ENCODE results near the gene MT1HL1.

The MT1HL1 gene

DNA sequence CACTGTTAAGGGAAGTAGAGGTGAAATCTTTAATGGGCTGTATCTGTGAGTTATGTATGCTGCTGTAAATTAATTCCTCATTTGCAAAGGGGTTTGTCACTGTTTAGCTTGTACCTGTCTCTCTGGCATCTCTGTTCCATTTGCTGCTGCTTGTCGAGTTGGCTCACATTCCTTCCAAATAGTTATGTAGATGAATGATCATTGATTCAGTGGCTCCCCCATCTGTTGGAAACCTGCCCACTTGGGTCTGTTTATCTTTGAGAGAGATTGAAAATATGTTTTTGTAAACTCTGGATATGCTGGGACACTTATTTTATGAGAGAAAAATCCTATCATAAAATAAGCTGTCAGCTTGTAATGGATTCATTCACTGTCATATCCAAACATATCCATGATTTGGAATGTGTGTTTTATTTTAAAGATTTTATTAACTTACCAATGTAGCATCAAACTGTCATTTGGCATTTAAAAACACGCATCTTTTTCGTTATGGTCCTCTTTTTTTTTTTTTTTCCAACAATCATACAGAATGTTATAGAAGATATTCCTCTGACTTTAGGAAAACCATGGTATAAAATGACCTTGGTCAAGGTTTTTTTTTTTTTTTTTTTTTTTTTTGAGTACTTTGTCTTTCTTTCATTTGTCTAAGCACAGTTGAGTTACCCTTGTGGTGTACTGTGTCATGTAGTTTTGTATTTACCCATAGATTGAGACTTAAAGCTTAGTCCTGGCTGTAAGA, 41.2 kb upstream of the MT1HL1 start:
- Histone ChIP-seq H3K27ac (ENCODE audit: low read length, poor library complexity, severe bottlenecking) (no peak overlapping the region), H3K18ac (ENCODE audit: low read depth in 1 of 2, low read length in 2 of 2) (no peak overlapping the region), H3K9ac (ENCODE audit: low read length) (no peak overlapping the region), H2AFZ (ENCODE audit: low read depth, low read length) (no peak overlapping the region), H2BK120ac (ENCODE audit: low read depth, low read length) (no peak overlapping the region), H3K79me1 (replicated peaks; ENCODE audit: low read length, poor library complexity, severe bottlenecking) (no peaks in the 10 kb centered on the region), H3K14ac (ENCODE audit: low read length in 2 of 2) (no peak overlapping the region), H3K4ac (ENCODE audit: low read depth in 1 of 2, low read length in 2 of 2) (no peak overlapping the region), H3K23ac (ENCODE audit: low read length in 2 of 2) (no peak overlapping the region), H4K91ac (ENCODE audit: low read length) (no peak overlapping the region), H3K36me3 (ENCODE audit: control insufficient read depth in 1 of 2, insufficient read depth in 2 of 2, low read depth in 1 of 2, low read length in 2 of 2) (no peaks in the 10 kb centered on the region), H4K8ac (ENCODE audit: low read length) (no peak overlapping the region), H2BK5ac (ENCODE audit: low read depth, low read length, poor library complexity, severe bottlenecking) (no peak overlapping the region), H2BK12ac (ENCODE audit: low read length in 2 of 2) (no peak overlapping the region), H3K4me1 (ENCODE audit: control insufficient read depth, insufficient read depth, low read depth, low read length) (peaks cover 16% of the 10 kb centered on the region), H3K4me3 (ENCODE audit: insufficient read depth in 1 of 2, low read depth in 1 of 2, low read length in 2 of 2) (no peak overlapping the region), H2BK15ac (ENCODE audit: low read depth, poor library complexity, severe bottlenecking) (no peak overlapping the region), H3K4me2 (ENCODE audit: low read length, poor library complexity, severe bottlenecking) (no peak overlapping the region), H2AK5ac (ENCODE audit: low read length, severe bottlenecking) (no peak overlapping the region), H3K27me3 (ENCODE audit: control insufficient read depth in 1 of 2, insufficient read depth in 1 of 2, low read length in 2 of 2) (peaks cover 46 to 58% of the 10 kb centered on the region in 2 experiments), H3K9me3 (ENCODE audit: control insufficient read depth, low read length) (peaks cover 4% of the 10 kb centered on the region)
- DNase-seq = no peak
- WGBS = 5% methylated on average over 1 of the region's 3 CpGs

DNA sequence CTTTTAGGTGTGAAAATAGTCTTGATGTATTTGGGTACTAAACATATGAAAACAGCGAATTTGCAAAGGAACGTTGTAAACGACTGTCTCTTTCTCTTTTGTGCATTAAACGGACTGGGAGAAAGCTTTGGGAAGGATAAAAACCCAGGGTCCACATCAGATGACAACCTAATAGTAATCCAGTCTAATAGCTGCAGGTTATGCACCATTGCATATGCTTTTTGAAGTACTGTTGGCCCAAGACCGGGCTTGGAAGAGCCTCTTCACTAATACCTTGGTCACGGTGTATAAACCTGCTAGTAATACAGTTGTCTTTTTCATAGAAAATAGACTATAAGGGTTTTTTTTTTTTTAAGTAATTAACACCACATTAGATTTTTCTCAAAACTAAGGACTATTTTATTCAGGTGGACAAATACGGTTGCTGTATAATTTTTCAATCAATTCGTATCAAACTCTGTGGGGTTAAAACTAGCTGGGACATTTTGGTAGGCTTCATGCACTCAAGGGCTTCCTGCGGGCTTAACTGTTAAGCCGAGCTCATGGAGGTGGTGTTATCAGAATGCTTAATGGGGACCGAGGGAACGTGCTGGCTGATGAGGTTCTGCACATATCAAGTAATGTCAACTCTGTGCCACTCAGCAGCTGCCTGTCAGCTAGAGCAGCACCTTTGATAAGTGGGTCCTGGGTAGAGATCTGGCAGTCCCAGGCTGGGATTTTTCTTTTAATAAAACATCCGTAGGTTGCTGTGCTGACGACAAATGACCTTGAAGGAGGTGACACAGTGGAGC, 39.8 kb upstream of the MT1HL1 start:
- no peak for DNase-seq
- Histone ChIP-seq H3K4me3 (ENCODE audit: insufficient read depth in 1 of 2, low read depth in 1 of 2, low read length in 2 of 2) (no peak overlapping the region), H2BK120ac (ENCODE audit: low read depth, low read length) (no peak overlapping the region), H3K36me3 (ENCODE audit: control insufficient read depth in 1 of 2, insufficient read depth in 2 of 2, low read depth in 1 of 2, low read length in 2 of 2) (no peaks in the 10 kb centered on the region), H2BK5ac (ENCODE audit: low read depth, low read length, poor library complexity, severe bottlenecking) (no peak overlapping the region), H4K91ac (ENCODE audit: low read length) (no peak overlapping the region), H3K27me3 (ENCODE audit: control insufficient read depth in 1 of 2, insufficient read depth in 1 of 2, low read length in 2 of 2) (peaks cover 49 to 50% of the 10 kb centered on the region in 2 experiments), H3K23ac (ENCODE audit: low read length in 2 of 2) (no peak overlapping the region), H2BK12ac (ENCODE audit: low read length in 2 of 2) (no peak overlapping the region), H2BK15ac (ENCODE audit: low read depth, poor library complexity, severe bottlenecking) (no peak overlapping the region), H4K8ac (ENCODE audit: low read length) (no peak overlapping the region), H3K27ac (ENCODE audit: low read length, poor library complexity, severe bottlenecking) (no peak overlapping the region), H3K4me1 (ENCODE audit: control insufficient read depth, insufficient read depth, low read depth, low read length) (peaks cover 16% of the 10 kb centered on the region), H3K79me1 (replicated peaks; ENCODE audit: low read length, poor library complexity, severe bottlenecking) (no peaks in the 10 kb centered on the region), H3K14ac (ENCODE audit: low read length in 2 of 2) (no peak overlapping the region), H3K9ac (ENCODE audit: low read length) (no peak overlapping the region), H3K18ac (ENCODE audit: low read depth in 1 of 2, low read length in 2 of 2) (no peak overlapping the region), H2AK5ac (ENCODE audit: low read length, severe bottlenecking) (no peak overlapping the region), H3K4ac (ENCODE audit: low read depth in 1 of 2, low read length in 2 of 2) (no peak overlapping the region), H3K4me2 (ENCODE audit: low read length, poor library complexity, severe bottlenecking) (no peak overlapping the region), H3K9me3 (ENCODE audit: control insufficient read depth, low read length) (peaks cover 4% of the 10 kb centered on the region), H2AFZ (ENCODE audit: low read depth, low read length) (peak overlapping the region; percentile 23)
- WGBS = 9% methylated on average over 9 of the region's 14 CpGs

DNA sequence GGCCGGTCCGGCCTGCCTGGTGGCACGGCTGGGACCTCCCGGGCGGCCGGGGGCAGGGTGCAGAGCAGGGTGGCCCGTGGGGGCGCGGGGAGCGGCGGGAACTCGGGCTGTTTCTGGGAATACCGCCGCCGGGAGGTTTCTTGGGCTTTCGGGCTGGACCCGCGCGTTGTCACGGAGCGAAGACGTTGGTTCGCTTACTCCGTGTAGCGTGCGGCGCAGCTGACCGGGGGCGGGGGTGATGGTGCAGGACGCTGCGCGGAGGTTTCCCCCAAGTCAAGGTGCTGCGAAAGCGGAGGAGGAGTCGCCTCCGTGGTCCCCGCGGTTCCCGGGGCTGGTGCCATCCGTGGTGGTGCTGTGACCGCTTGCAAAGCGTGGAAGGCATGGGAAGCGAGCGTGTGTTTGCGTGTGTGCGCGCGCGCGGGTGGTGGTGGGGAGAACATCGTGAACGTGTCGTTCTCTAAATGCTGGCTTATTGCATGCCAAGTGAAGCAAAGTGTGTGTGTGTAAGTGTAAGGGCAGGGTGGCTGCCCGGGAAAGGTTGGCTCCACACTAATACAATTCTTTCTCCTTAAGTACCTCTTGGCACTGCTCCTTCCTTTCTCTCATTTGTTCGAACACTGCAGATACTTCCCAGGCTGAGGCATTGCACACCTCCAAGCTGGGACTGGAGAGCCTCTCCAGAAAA, 38.8 kb upstream of the MT1HL1 start:
- H4K91ac ChIP-seq (ENCODE audit: low read length) = no peak overlapping the region
- H3K27me3 ChIP-seq (ENCODE audit: control insufficient read depth in 1 of 2, insufficient read depth in 1 of 2, low read length in 2 of 2) = peaks cover 49% of the 10 kb centered on the region in 2 experiments
- no peak overlapping the region for H2BK120ac ChIP-seq (ENCODE audit: low read depth, low read length)
- H4K8ac ChIP-seq (ENCODE audit: low read length) = no peak overlapping the region
- peaks cover 16% of the 10 kb centered on the region for H3K4me1 ChIP-seq (ENCODE audit: control insufficient read depth, insufficient read depth, low read depth, low read length)
- H3K27ac ChIP-seq (ENCODE audit: low read length, poor library complexity, severe bottlenecking) = no peak overlapping the region
- no peak overlapping the region for H3K9ac ChIP-seq (ENCODE audit: low read length)
- WGBS = 1% methylated on average over 41 of the region's 55 CpGs
- DNase-seq = peak; percentile 1
- no peaks in the 10 kb centered on the region for H3K36me3 ChIP-seq (ENCODE audit: control insufficient read depth in 1 of 2, insufficient read depth in 2 of 2, low read depth in 1 of 2, low read length in 2 of 2)
- no peak overlapping the region for H3K23ac ChIP-seq (ENCODE audit: low read length in 2 of 2)
- no peaks in the 10 kb centered on the region for H3K79me1 ChIP-seq (replicated peaks; ENCODE audit: low read length, poor library complexity, severe bottlenecking)
- H2AFZ ChIP-seq (ENCODE audit: low read depth, low read length) = no peak overlapping the region
- no peak overlapping the region for H2AK5ac ChIP-seq (ENCODE audit: low read length, severe bottlenecking)
- no peak overlapping the region for H2BK12ac ChIP-seq (ENCODE audit: low read length in 2 of 2)
- peaks cover under 1% of the 10 kb centered on the region for H3K9me3 ChIP-seq (ENCODE audit: control insufficient read depth, low read length)
- H3K14ac ChIP-seq (ENCODE audit: low read length in 2 of 2) = no peak overlapping the region
- no peak overlapping the region for H2BK5ac ChIP-seq (ENCODE audit: low read depth, low read length, poor library complexity, severe bottlenecking)
- H3K4me3 ChIP-seq (ENCODE audit: insufficient read depth in 1 of 2, low read depth in 1 of 2, low read length in 2 of 2) = no peak overlapping the region
- H3K4me2 ChIP-seq (ENCODE audit: low read length, poor library complexity, severe bottlenecking) = no peak overlapping the region
- H2BK15ac ChIP-seq (ENCODE audit: low read depth, poor library complexity, severe bottlenecking) = no peak overlapping the region
- no peak overlapping the region for H3K18ac ChIP-seq (ENCODE audit: low read depth in 1 of 2, low read length in 2 of 2)
- no peak overlapping the region for H3K4ac ChIP-seq (ENCODE audit: low read depth in 1 of 2, low read length in 2 of 2)

DNA sequence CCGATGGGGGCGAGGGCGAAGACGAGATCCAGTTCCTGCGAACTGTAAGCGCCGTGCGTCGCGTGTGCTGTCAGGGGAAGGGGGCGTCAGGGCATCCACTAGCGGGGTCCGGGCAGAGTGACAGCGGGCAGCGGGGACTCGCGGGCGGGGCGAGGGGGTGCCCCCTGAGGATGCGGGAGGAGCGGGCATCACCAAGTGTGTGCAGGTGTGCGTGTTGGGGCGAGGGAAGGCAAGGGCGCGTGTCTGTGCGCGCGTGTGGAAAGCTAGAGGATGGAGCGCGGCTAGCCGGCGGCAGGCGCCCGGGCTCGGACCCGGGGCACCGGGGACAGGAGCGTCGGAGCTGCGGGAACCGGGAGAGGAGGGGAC, 38.3 kb upstream of the MT1HL1 start:
- H3K4me1 ChIP-seq (ENCODE audit: control insufficient read depth, insufficient read depth, low read depth, low read length) = peaks cover 16% of the 10 kb centered on the region
- H3K9ac ChIP-seq (ENCODE audit: low read length) = no peak overlapping the region
- H3K36me3 ChIP-seq (ENCODE audit: control insufficient read depth in 1 of 2, insufficient read depth in 2 of 2, low read depth in 1 of 2, low read length in 2 of 2) = no peaks in the 10 kb centered on the region
- no peaks in the 10 kb centered on the region for H3K9me3 ChIP-seq (ENCODE audit: control insufficient read depth, low read length)
- no peak overlapping the region for H2BK120ac ChIP-seq (ENCODE audit: low read depth, low read length)
- H2BK15ac ChIP-seq (ENCODE audit: low read depth, poor library complexity, severe bottlenecking) = no peak overlapping the region
- H3K4me3 ChIP-seq (ENCODE audit: insufficient read depth in 1 of 2, low read depth in 1 of 2, low read length in 2 of 2) = peak overlapping the region in 1 of 2 experiments; percentile 4
- no peak overlapping the region for H2BK5ac ChIP-seq (ENCODE audit: low read depth, low read length, poor library complexity, severe bottlenecking)
- H3K4me2 ChIP-seq (ENCODE audit: low read length, poor library complexity, severe bottlenecking) = peak overlapping the region; percentile 83
- H3K79me1 ChIP-seq (replicated peaks; ENCODE audit: low read length, poor library complexity, severe bottlenecking) = no peaks in the 10 kb centered on the region
- no peak overlapping the region for H4K91ac ChIP-seq (ENCODE audit: low read length)
- H3K4ac ChIP-seq (ENCODE audit: low read depth in 1 of 2, low read length in 2 of 2) = no peak overlapping the region
- no peak overlapping the region for H3K27ac ChIP-seq (ENCODE audit: low read length, poor library complexity, severe bottlenecking)
- no peak overlapping the region for H3K18ac ChIP-seq (ENCODE audit: low read depth in 1 of 2, low read length in 2 of 2)
- DNase-seq = no peak
- H2BK12ac ChIP-seq (ENCODE audit: low read length in 2 of 2) = no peak overlapping the region
- H3K27me3 ChIP-seq (ENCODE audit: control insufficient read depth in 1 of 2, insufficient read depth in 1 of 2, low read length in 2 of 2) = peaks cover 45 to 49% of the 10 kb centered on the region in 2 experiments
- H2AFZ ChIP-seq (ENCODE audit: low read depth, low read length) = no peak overlapping the region
- 1% methylated on average over 31 of the region's 41 CpGs for WGBS
- H3K23ac ChIP-seq (ENCODE audit: low read length in 2 of 2) = no peak overlapping the region
- no peak overlapping the region for H3K14ac ChIP-seq (ENCODE audit: low read length in 2 of 2)
- H2AK5ac ChIP-seq (ENCODE audit: low read length, severe bottlenecking) = no peak overlapping the region
- no peak overlapping the region for H4K8ac ChIP-seq (ENCODE audit: low read length)

Measured in mesenchymal stem cell (in vitro differentiated cells and primary cell).